Stomach (tissue), 4 donors: Measurements from ENCODE around the gene SP3.

Experiments used
- EP300 ChIP-seq: sonication (generic); formaldehyde crosslinking; IDR thresholded peaks from one replicate; pipeline ENCODE4 v1.6.1; 2017; ENCODE audit warnings: antibody characterized with exemption
- TF ChIP-seq, protein P1 (sequence below), 7 experiments: fragments of 450-650 bp in 4 of 7; fragments of 200-600 bp in 3 of 7; sonication (generic) in 3 of 7; IDR thresholded peaks; one replicate each; pipeline ENCODE4 v1.5.1; 2016 to 2019; ENCODE audit warnings: antibody characterized with exemption in 7 of 7, control low read depth in 2 of 7, mild to moderate bottlenecking in 1 of 7

- TF ChIP-seq, protein P1, sequence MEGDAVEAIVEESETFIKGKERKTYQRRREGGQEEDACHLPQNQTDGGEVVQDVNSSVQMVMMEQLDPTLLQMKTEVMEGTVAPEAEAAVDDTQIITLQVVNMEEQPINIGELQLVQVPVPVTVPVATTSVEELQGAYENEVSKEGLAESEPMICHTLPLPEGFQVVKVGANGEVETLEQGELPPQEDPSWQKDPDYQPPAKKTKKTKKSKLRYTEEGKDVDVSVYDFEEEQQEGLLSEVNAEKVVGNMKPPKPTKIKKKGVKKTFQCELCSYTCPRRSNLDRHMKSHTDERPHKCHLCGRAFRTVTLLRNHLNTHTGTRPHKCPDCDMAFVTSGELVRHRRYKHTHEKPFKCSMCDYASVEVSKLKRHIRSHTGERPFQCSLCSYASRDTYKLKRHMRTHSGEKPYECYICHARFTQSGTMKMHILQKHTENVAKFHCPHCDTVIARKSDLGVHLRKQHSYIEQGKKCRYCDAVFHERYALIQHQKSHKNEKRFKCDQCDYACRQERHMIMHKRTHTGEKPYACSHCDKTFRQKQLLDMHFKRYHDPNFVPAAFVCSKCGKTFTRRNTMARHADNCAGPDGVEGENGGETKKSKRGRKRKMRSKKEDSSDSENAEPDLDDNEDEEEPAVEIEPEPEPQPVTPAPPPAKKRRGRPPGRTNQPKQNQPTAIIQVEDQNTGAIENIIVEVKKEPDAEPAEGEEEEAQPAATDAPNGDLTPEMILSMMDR (IDR thresholded peaks at IDR 0.05) = no peak
- no peak for TF ChIP-seq EP300
These were observed 38.3 kb downstream of the SP3 start for GRCh38 chr2:173926875-173927274.
